ENCODE measurements around the gene RPAP3.
A peak's percentile ranks its signal among the peaks of the same experiment; 100 is the strongest.
"Not testable (repeated sequence)": the region's sequence is repeated elsewhere in the genome, so short reads cannot be mapped to it uniquely, and the experiment has no call there.

RPAP3 gene

GRCh38 chr12:47667935-47668334 is 37.9 kb downstream of the RPAP3 start:
- peaks cover 29% of the 10 kb centered on the region for H3K36me3 Mint-ChIP-seq
- H3K27ac Mint-ChIP-seq, CTCF ChIA-PET: not testable (repeated sequence)

GRCh38 chr12:47652521-47653234 is 53.2 kb downstream of the RPAP3 start:
- Mint-ChIP-seq H3K9me3 (no peaks in the 10 kb centered on the region), H3K4me3 (no peak overlapping the region), H3K27me3 (no peaks in the 10 kb centered on the region), H3K36me3 (no peaks in the 10 kb centered on the region), H3K27ac (no peak overlapping the region), H3K4me1 (peaks cover 12% of the 10 kb centered on the region)
- no peak for DNase-seq
- CTCF ChIA-PET = interaction anchor here (1.0 to 2.4 kb wide), 6 partner anchors 14 to 621 kb away, joined by 3 to 9 read pairs (median 6); partner anchors contain the start of gene RPAP3

More at GRCh38 chr12:47667935-47668334, 37.9 kb downstream of the RPAP3 start:
- not testable (repeated sequence) for H3K9me3 Mint-ChIP-seq, H3K4me1 Mint-ChIP-seq, H3K27me3 Mint-ChIP-seq, DNase-seq, H3K4me3 Mint-ChIP-seq

GRCh38 chr12:47651368-47652254 is 54.2 kb downstream of the RPAP3 start:
- H3K4me1 Mint-ChIP-seq = peaks cover 12% of the 10 kb centered on the region
- H3K36me3 Mint-ChIP-seq = peaks cover 2% of the 10 kb centered on the region
- DNase-seq = peak; percentile 59
- no peak overlapping the region for H3K27ac Mint-ChIP-seq
- H3K9me3 Mint-ChIP-seq = no peaks in the 10 kb centered on the region
- no peak overlapping the region for H3K4me3 Mint-ChIP-seq
- no peaks in the 10 kb centered on the region for H3K27me3 Mint-ChIP-seq
- CTCF ChIA-PET = interaction anchor here (1.0 to 3.4 kb wide), 12 partner anchors 10 to 620 kb away, joined by 3 to 12 read pairs (median 5); partner anchors contain the start of gene RPAP3

GRCh38 chr12:47650469-47650868 is 55.4 kb downstream of the RPAP3 start:
- no peaks in the 10 kb centered on the region for H3K27me3 Mint-ChIP-seq
- no peak overlapping the region for H3K27ac Mint-ChIP-seq
- H3K36me3 Mint-ChIP-seq = peaks cover 2% of the 10 kb centered on the region
- CTCF ChIA-PET = interaction anchor here (1.8 to 3.4 kb wide), 3 partner anchors 13 to 117 kb away, joined by 4 to 12 read pairs (median 10); no protein-coding TSS in a partner anchor
- no peak for DNase-seq
- H3K4me3 Mint-ChIP-seq = no peak overlapping the region
- peaks cover 12% of the 10 kb centered on the region for H3K4me1 Mint-ChIP-seq
- no peaks in the 10 kb centered on the region for H3K9me3 Mint-ChIP-seq

GRCh38 chr12:47649381-47649780 is 56.4 kb downstream of the RPAP3 start:
- CTCF ChIA-PET = interaction anchor here (0.9 to 3.4 kb wide), 3 partner anchors 12 to 616 kb away, joined by 3 to 10 read pairs (median 4); no protein-coding TSS in a partner anchor
- Mint-ChIP-seq H3K27me3 (no peaks in the 10 kb centered on the region), H3K4me1 (peaks cover 12% of the 10 kb centered on the region), H3K4me3 (no peak overlapping the region), H3K36me3 (peaks cover 8% of the 10 kb centered on the region), H3K9me3 (peaks cover 5% of the 10 kb centered on the region), H3K27ac (no peak overlapping the region)
- no peak for DNase-seq

- Mint-ChIP-seq H3K27me3 (no peaks in the 10 kb centered on the region), H3K27ac (no peak overlapping the region), H3K4me3 (no peak overlapping the region), H3K9me3 (peaks cover 9% of the 10 kb centered on the region), H3K36me3 (peaks cover 13% of the 10 kb centered on the region), H3K4me1 (peaks cover 12% of the 10 kb centered on the region)
- DNase-seq = no peak
- CTCF ChIA-PET = interaction anchor here (0.9 to 3.4 kb wide), 2 partner anchors 11 to 615 kb away, joined by 4 to 10 read pairs; no protein-coding TSS in a partner anchor
Observed at GRCh38 chr12:47648056-47648579, 57.7 kb downstream of the RPAP3 start.

GRCh38 chr12:47642310-47642709 is 63.5 kb downstream of the RPAP3 start:
- H3K27me3 Mint-ChIP-seq, H3K4me3 Mint-ChIP-seq, H3K4me1 Mint-ChIP-seq, DNase-seq, CTCF ChIA-PET, H3K27ac Mint-ChIP-seq: not testable (repeated sequence)
- H3K36me3 Mint-ChIP-seq = peaks cover 45% of the 10 kb centered on the region
- peaks cover 42% of the 10 kb centered on the region for H3K9me3 Mint-ChIP-seq

GRCh38 chr12:47636908-47637780 is 68.7 kb downstream of the RPAP3 start:
- peaks cover 36% of the 10 kb centered on the region for H3K36me3 Mint-ChIP-seq
- peak; percentile 54 for DNase-seq
- H3K4me3 Mint-ChIP-seq = no peak overlapping the region
- H3K4me1 Mint-ChIP-seq = no peaks in the 10 kb centered on the region
- CTCF ChIA-PET = interaction anchor here (0.6 to 3.6 kb wide), 11 partner anchors 10 to 889 kb away, joined by 3 to 26 read pairs (median 3); no protein-coding TSS in a partner anchor
- H3K27me3 Mint-ChIP-seq = no peaks in the 10 kb centered on the region
- peaks cover 33% of the 10 kb centered on the region for H3K9me3 Mint-ChIP-seq
- H3K27ac Mint-ChIP-seq = no peak overlapping the region

GRCh38 chr12:47635770-47636169 is 70.1 kb downstream of the RPAP3 start:
- CTCF ChIA-PET = interaction anchor here (2.0 to 3.6 kb wide), 3 partner anchors 14 to 603 kb away, joined by 5 to 26 read pairs (median 10); no protein-coding TSS in a partner anchor
- H3K4me3 Mint-ChIP-seq, H3K27me3 Mint-ChIP-seq, DNase-seq, H3K27ac Mint-ChIP-seq, H3K4me1 Mint-ChIP-seq: not testable (repeated sequence)
- H3K9me3 Mint-ChIP-seq = peaks cover 27% of the 10 kb centered on the region
- H3K36me3 Mint-ChIP-seq = peaks cover 30% of the 10 kb centered on the region

GRCh38 chr12:47634127-47634526 is 71.7 kb downstream of the RPAP3 start:
- no peak for DNase-seq
- Mint-ChIP-seq H3K4me3 (no peak overlapping the region), H3K36me3 (peaks cover 23% of the 10 kb centered on the region), H3K4me1 (no peaks in the 10 kb centered on the region), H3K27ac (no peak overlapping the region), H3K9me3 (peaks cover 19% of the 10 kb centered on the region), H3K27me3 (no peaks in the 10 kb centered on the region)
- CTCF ChIA-PET = no interaction called here

GRCh38 chr12:47621960-47622359 is 83.9 kb downstream of the RPAP3 start:
- H3K9me3 Mint-ChIP-seq = peaks cover 9% of the 10 kb centered on the region
- peaks cover 15% of the 10 kb centered on the region for H3K36me3 Mint-ChIP-seq
- no peak for DNase-seq
- no peaks in the 10 kb centered on the region for H3K4me1 Mint-ChIP-seq
- no peaks in the 10 kb centered on the region for H3K27me3 Mint-ChIP-seq
- CTCF ChIA-PET = no interaction called here
- no peak overlapping the region for H3K4me3 Mint-ChIP-seq
- H3K27ac Mint-ChIP-seq = no peak overlapping the region

- Mint-ChIP-seq H3K36me3 (no peaks in the 10 kb centered on the region), H3K27ac (no peak overlapping the region)
- CTCF ChIA-PET = no interaction called here
Observed at GRCh38 chr12:47617476-47617875, 88.4 kb downstream of the RPAP3 start.

GRCh38 chr12:47616440-47616839 is 89.4 kb downstream of the RPAP3 start:
- CTCF ChIA-PET = no interaction called here
- no peak for DNase-seq
- Mint-ChIP-seq H3K27ac (no peak overlapping the region), H3K36me3 (no peaks in the 10 kb centered on the region), H3K27me3 (no peaks in the 10 kb centered on the region), H3K4me1 (no peaks in the 10 kb centered on the region), H3K9me3 (peaks cover 21% of the 10 kb centered on the region), H3K4me3 (no peak overlapping the region)

More at GRCh38 chr12:47617476-47617875, 88.4 kb downstream of the RPAP3 start:
- H3K27me3 Mint-ChIP-seq = no peaks in the 10 kb centered on the region
- H3K4me3 Mint-ChIP-seq = no peak overlapping the region
- H3K9me3 Mint-ChIP-seq = peaks cover 16% of the 10 kb centered on the region
- H3K4me1 Mint-ChIP-seq = no peaks in the 10 kb centered on the region
- no peak for DNase-seq

All from activated naive CD4-positive, alpha-beta T cell treated with anti-CD3 and anti-CD28 coated beads, Interleukin-2, amount 10 ng/mL, durations not matched to agents 7 days and 5 days (primary cell).